Measurements from ENCODE around the gene COPS3.

COPS3 gene

GRCh38 chr17:17229416-17230384 lies 51.3 kb downstream of the COPS3 start (continued):
- TF ChIP-seq ZNF8 (CRISPR knock-in tag; IDR thresholded peaks at IDR 0.05): no peak
- no peak for TF ChIP-seq TOX (CRISPR knock-in tag; IDR thresholded peaks at IDR 0.05; ENCODE audit: borderline replicate concordance)
- no peak for TF ChIP-seq ZFP30 (CRISPR knock-in tag; IDR thresholded peaks at IDR 0.05)
- no peak for TF ChIP-seq ZC3H10 (CRISPR knock-in tag; IDR thresholded peaks at IDR 0.05)
- TF ChIP-seq CREB5 (CRISPR knock-in tag; IDR thresholded peaks at IDR 0.05; ENCODE audit: low read depth): no peak
- TF ChIP-seq ZNF70 (CRISPR knock-in tag; IDR thresholded peaks at IDR 0.05): no peak
- no peak for TF ChIP-seq ZNF565 (CRISPR knock-in tag; conservative IDR thresholded peaks at IDR 0.05; ENCODE audit: low read depth)

GRCh38 chr17:17228521-17229279 lies 52.3 kb downstream of the COPS3 start:
- TF ChIP-seq OSR1 (CRISPR knock-in tag; IDR thresholded peaks at IDR 0.05): no peak
- TF ChIP-seq ZC3H10 (CRISPR knock-in tag; IDR thresholded peaks at IDR 0.05): no peak
- TF ChIP-seq PPARA (CRISPR knock-in tag; IDR thresholded peaks at IDR 0.05; ENCODE audit: borderline replicate concordance): no peak
- no peak for TF ChIP-seq ZNF8 (CRISPR knock-in tag; IDR thresholded peaks at IDR 0.05)
- no peak for TF ChIP-seq TOX (CRISPR knock-in tag; IDR thresholded peaks at IDR 0.05; ENCODE audit: borderline replicate concordance)
- TF ChIP-seq CSDC2 (CRISPR knock-in tag; IDR thresholded peaks at IDR 0.05): no peak
- TF ChIP-seq RARB (CRISPR knock-in tag; IDR thresholded peaks at IDR 0.05): no peak
- TF ChIP-seq SNAI2 (CRISPR knock-in tag; IDR thresholded peaks at IDR 0.05): no peak
- TF ChIP-seq ISL1 (CRISPR knock-in tag; IDR thresholded peaks at IDR 0.05): no peak
- TF ChIP-seq POU6F1 (CRISPR knock-in tag; IDR thresholded peaks at IDR 0.05; ENCODE audit: borderline replicate concordance, low read depth): no peak
- no peak for TF ChIP-seq ARNTL (CRISPR knock-in tag; IDR thresholded peaks at IDR 0.05; ENCODE audit: borderline replicate concordance, low read depth)
- no peak for TF ChIP-seq ZFP30 (CRISPR knock-in tag; IDR thresholded peaks at IDR 0.05)
- TF ChIP-seq CSRNP3 (CRISPR knock-in tag; IDR thresholded peaks at IDR 0.05): no peak
- no peak for TF ChIP-seq PATZ1 (CRISPR knock-in tag; IDR thresholded peaks at IDR 0.05; ENCODE audit: borderline replicate concordance)
- TF ChIP-seq CREB5 (CRISPR knock-in tag; IDR thresholded peaks at IDR 0.05; ENCODE audit: low read depth): no peak
- no peak for TF ChIP-seq TSHZ2 (CRISPR knock-in tag; IDR thresholded peaks at IDR 0.05)
- TF ChIP-seq GLIS3 (CRISPR knock-in tag; IDR thresholded peaks at IDR 0.05): no peak
- TF ChIP-seq TCF4 (CRISPR knock-in tag; IDR thresholded peaks at IDR 0.05; ENCODE audit: borderline replicate concordance): no peak
- TF ChIP-seq ZNF70 (CRISPR knock-in tag; IDR thresholded peaks at IDR 0.05): no peak
- TF ChIP-seq BACH2 (CRISPR knock-in tag; IDR thresholded peaks at IDR 0.05; ENCODE audit: borderline replicate concordance): no peak
- ATAC-seq: no peak
